ENCODE data around the gene SLC24A3. TPM values are rescaled to one million over a fixed set of nuclear protein-coding genes. Genes with fewer than 3 reads are reported as not detected.
A peak's percentile ranks its signal among the peaks of the same experiment; 100 is the strongest.

The SLC24A3 gene
- total RNA-seq, 4 donors from 2014 or later: 1.6 to 38.8 (median 3.7) TPM

DNA sequence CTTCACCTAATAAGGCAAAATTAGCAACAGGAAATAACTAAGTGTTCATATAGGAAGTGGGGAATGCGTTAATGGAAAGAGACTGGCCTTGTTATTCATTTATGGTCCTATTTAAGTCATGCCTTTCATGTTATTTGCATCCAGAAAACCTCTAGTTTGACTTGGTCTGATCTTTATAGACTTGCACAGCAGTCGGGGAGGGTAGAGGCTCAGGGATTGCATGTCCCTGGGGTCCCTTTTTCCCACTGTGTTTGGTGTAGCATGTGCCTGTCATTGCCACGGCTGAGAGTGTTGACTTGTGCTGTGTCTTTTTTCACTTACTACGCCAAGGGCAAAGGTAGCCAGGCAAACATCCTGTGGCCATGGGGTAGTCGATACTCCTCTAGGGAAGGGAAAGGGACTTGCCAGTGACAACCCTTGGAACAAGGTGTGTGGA, 440.2 kb downstream of the SLC24A3 start:
- TF ChIP-seq CTCF (IDR thresholded peaks at IDR 0.05) (no peak), POLR2A (IDR thresholded peaks at IDR 0.05) (no peak)
- DNase-seq: no peak
- Histone ChIP-seq H3K36me3 (no peaks in the 10 kb centered on the region), H3K9me3 (no peaks in the 10 kb centered on the region), H3K27ac (no peak overlapping the region), H3K4me3 (no peak overlapping the region), H3K27me3 (no peaks in the 10 kb centered on the region), H3K4me1 (no peaks in the 10 kb centered on the region)

DNA sequence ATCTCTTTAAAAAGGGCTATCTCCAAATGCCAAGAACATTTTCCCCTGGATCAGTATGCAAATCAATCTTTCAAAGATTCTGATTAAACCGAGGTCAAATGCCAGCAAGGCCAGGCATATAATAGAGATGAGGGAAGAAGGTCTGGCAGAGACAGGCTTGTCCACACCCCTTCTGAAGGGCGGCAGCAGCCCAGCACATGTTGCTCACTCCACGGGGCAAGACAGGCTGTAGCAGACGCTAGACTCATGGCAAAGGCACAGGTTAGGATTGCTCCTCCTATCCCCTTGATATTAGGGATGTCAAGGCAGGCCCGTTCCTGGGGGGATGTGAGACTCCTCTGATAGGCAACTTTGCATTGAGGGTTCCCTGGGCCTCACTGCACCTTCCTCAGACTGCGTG, 440.9 kb downstream of the SLC24A3 start:
- no peaks in the 10 kb centered on the region for H3K4me1 ChIP-seq
- no peaks in the 10 kb centered on the region for H3K36me3 ChIP-seq
- H3K9me3 ChIP-seq: no peaks in the 10 kb centered on the region
- no peak for DNase-seq
- H3K27ac ChIP-seq: no peak overlapping the region
- TF ChIP-seq POLR2A (IDR thresholded peaks at IDR 0.05) (no peak), CTCF (IDR thresholded peaks at IDR 0.05) (no peak)
- H3K27me3 ChIP-seq: no peaks in the 10 kb centered on the region
- no peak overlapping the region for H3K4me3 ChIP-seq

- no peaks in the 10 kb centered on the region for H3K36me3 ChIP-seq
- H3K4me3 ChIP-seq: no peak overlapping the region
- H3K27ac ChIP-seq: no peak overlapping the region
- H3K27me3 ChIP-seq: no peaks in the 10 kb centered on the region
- H3K4me1 ChIP-seq: no peaks in the 10 kb centered on the region
- no peaks in the 10 kb centered on the region for H3K9me3 ChIP-seq
- no peak for TF ChIP-seq CTCF (IDR thresholded peaks at IDR 0.05)
- TF ChIP-seq POLR2A (IDR thresholded peaks at IDR 0.05): no peak
- no peak for DNase-seq
Observed at GRCh38 chr20:19654921-19655320, 442.5 kb downstream of the SLC24A3 start.

DNA sequence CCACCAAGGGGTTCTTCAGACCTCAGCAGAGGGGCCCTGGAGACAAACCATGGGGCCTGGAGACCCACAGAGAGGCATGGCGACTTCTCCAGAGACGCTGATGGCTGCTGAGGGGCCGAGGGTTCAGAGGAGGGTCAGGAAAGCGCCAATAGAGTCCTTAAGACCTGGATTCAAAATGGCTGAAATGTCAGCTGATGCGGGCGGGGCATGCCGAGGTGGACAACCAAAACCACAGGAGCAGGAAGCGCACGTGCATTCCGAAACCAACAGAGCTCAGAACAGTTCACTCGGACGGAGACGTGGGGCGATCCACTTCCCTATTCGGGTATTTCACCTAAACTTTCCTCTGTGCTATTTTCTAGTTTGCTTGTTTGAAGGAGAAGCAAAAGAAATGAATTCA, 445.7 kb downstream of the SLC24A3 start:
- DNase-seq: peak in 2 of 3 donors; percentile 69 to 73
- Histone ChIP-seq H3K36me3 (no peaks in the 10 kb centered on the region), H3K9me3 (no peaks in the 10 kb centered on the region), H3K27me3 (no peaks in the 10 kb centered on the region), H3K4me1 (no peaks in the 10 kb centered on the region), H3K27ac (no peak overlapping the region), H3K4me3 (peak overlapping the region in 1 of 4 donors; percentile 15)
- TF ChIP-seq CTCF (IDR thresholded peaks at IDR 0.05) (no peak), POLR2A (IDR thresholded peaks at IDR 0.05) (no peak)

- no peak overlapping the region for H3K4me3 ChIP-seq
Observed at GRCh38 chr20:19659448-19659847, 447.0 kb downstream of the SLC24A3 start.

More at GRCh38 chr20:19659448-19659847, 447.0 kb downstream of the SLC24A3 start:
- H3K36me3 ChIP-seq: no peaks in the 10 kb centered on the region
- H3K27ac ChIP-seq: no peak overlapping the region
- no peaks in the 10 kb centered on the region for H3K27me3 ChIP-seq
- no peaks in the 10 kb centered on the region for H3K4me1 ChIP-seq
- no peaks in the 10 kb centered on the region for H3K9me3 ChIP-seq
- DNase-seq: no peak
- no peak for TF ChIP-seq POLR2A (IDR thresholded peaks at IDR 0.05)
- TF ChIP-seq CTCF (IDR thresholded peaks at IDR 0.05): no peak
